ENCODE measurements around the gene WDR47. TPM values are rescaled to one million over a fixed set of nuclear protein-coding genes. Genes with fewer than 3 reads are reported as not detected.

The WDR47 gene
- polyA plus RNA-seq, 1 donor from 2014 or later: 65.7 TPM

GRCh38 chr1:109084563-109085517 is 42.9 kb upstream of the WDR47 start:
- Histone ChIP-seq H3F3A (ENCODE audit: insufficient read depth, low read length, poor library complexity, severe bottlenecking) (no peaks in the 10 kb centered on the region), H3K4me2 (ENCODE audit: low read length) (no peak overlapping the region), H3K9me2 (ENCODE audit: insufficient read depth, low read length) (no peaks in the 10 kb centered on the region), H3K9me3 (ENCODE audit: low read length) (no peaks in the 10 kb centered on the region), H3K27ac (ENCODE audit: low read length) (no peak overlapping the region), H3K4me3 (ENCODE audit: low read length) (no peak overlapping the region), H2AFZ (ENCODE audit: low read depth, low read length) (no peak overlapping the region), H4K20me1 (ENCODE audit: insufficient read depth) (no peaks in the 10 kb centered on the region), H3K9ac (ENCODE audit: low read length) (no peak overlapping the region), H3K27me3 (ENCODE audit: insufficient read depth, low read depth, low read length) (no peaks in the 10 kb centered on the region), H3K36me3 (ENCODE audit: insufficient read depth, low read length) (no peaks in the 10 kb centered on the region), H3K79me2 (replicated peaks; ENCODE audit: insufficient read depth, low read length) (no peaks in the 10 kb centered on the region)
- no peak for TF ChIP-seq POLR2AphosphoS5 (IDR thresholded peaks at IDR 0.05)
- TF ChIP-seq RAD21 (conservative IDR thresholded peaks at IDR 0.05): no peak
- TF ChIP-seq MXI1 (conservative IDR thresholded peaks at IDR 0.05; ENCODE audit: poor library complexity, severe bottlenecking): no peak
- TF ChIP-seq CTCF (IDR thresholded peaks at IDR 0.05; ENCODE audit: poor library complexity, severe bottlenecking): no peak
- no peak for TF ChIP-seq EP300 (conservative IDR thresholded peaks at IDR 0.05; ENCODE audit: poor library complexity, severe bottlenecking)
- no peak for TF ChIP-seq EZH2 (IDR thresholded peaks at IDR 0.05; ENCODE audit: borderline replicate concordance, insufficient read depth, low read length, poor library complexity, severe bottlenecking)

GRCh38 chr1:109083923-109084322 is 42.0 kb upstream of the WDR47 start:
- no peaks in the 10 kb centered on the region for H4K20me1 ChIP-seq (ENCODE audit: insufficient read depth)
- no peak overlapping the region for H3K4me3 ChIP-seq (ENCODE audit: low read length)
- H3K36me3 ChIP-seq (ENCODE audit: insufficient read depth, low read length): no peaks in the 10 kb centered on the region
- TF ChIP-seq EZH2 (IDR thresholded peaks at IDR 0.05; ENCODE audit: borderline replicate concordance, insufficient read depth, low read length, poor library complexity, severe bottlenecking): no peak
- TF ChIP-seq CTCF (IDR thresholded peaks at IDR 0.05; ENCODE audit: poor library complexity, severe bottlenecking): no peak
- TF ChIP-seq RAD21 (conservative IDR thresholded peaks at IDR 0.05): no peak
- no peak for TF ChIP-seq POLR2AphosphoS5 (IDR thresholded peaks at IDR 0.05)
- TF ChIP-seq REST (IDR thresholded peaks at IDR 0.05; ENCODE audit: borderline replicate concordance): no peak
- no peak for TF ChIP-seq MXI1 (conservative IDR thresholded peaks at IDR 0.05; ENCODE audit: poor library complexity, severe bottlenecking)
- TF ChIP-seq SMC3 (conservative IDR thresholded peaks at IDR 0.05; ENCODE audit: poor library complexity): no peak
- TF ChIP-seq EP300 (conservative IDR thresholded peaks at IDR 0.05; ENCODE audit: poor library complexity, severe bottlenecking): no peak
- TF ChIP-seq TAF1 (IDR thresholded peaks at IDR 0.05; ENCODE audit: low read depth): no peak
- no peak overlapping the region for H3K27ac ChIP-seq (ENCODE audit: low read length)
- H3K9me3 ChIP-seq (ENCODE audit: low read length): no peaks in the 10 kb centered on the region
- no peak overlapping the region for H2AFZ ChIP-seq (ENCODE audit: low read depth, low read length)
- no peaks in the 10 kb centered on the region for H3K9me2 ChIP-seq (ENCODE audit: insufficient read depth, low read length)
- no peaks in the 10 kb centered on the region for H3K79me2 ChIP-seq (replicated peaks; ENCODE audit: insufficient read depth, low read length)
- H3K9ac ChIP-seq (ENCODE audit: low read length): no peak overlapping the region
- H3K27me3 ChIP-seq (ENCODE audit: insufficient read depth, low read depth, low read length): no peaks in the 10 kb centered on the region
- H3K4me2 ChIP-seq (ENCODE audit: low read length): no peak overlapping the region
- H3F3A ChIP-seq (ENCODE audit: insufficient read depth, low read length, poor library complexity, severe bottlenecking): no peaks in the 10 kb centered on the region

All from neural cell (in vitro differentiated cells).